GM21619 (cell line): ENCODE data around the gene CCDC92B.
"Not testable (repeated sequence)": the region's sequence is repeated elsewhere in the genome, so short reads cannot be mapped to it uniquely, and the experiment has no call there.

Source experiments
- ATAC-seq: cut with Tn5 transposase; IDR thresholded peaks from one replicate; pipeline ENCODE4 v1.9.1; 2021; ENCODE audit not compliant: unreplicated experiment

Gene CCDC92B

DNA sequence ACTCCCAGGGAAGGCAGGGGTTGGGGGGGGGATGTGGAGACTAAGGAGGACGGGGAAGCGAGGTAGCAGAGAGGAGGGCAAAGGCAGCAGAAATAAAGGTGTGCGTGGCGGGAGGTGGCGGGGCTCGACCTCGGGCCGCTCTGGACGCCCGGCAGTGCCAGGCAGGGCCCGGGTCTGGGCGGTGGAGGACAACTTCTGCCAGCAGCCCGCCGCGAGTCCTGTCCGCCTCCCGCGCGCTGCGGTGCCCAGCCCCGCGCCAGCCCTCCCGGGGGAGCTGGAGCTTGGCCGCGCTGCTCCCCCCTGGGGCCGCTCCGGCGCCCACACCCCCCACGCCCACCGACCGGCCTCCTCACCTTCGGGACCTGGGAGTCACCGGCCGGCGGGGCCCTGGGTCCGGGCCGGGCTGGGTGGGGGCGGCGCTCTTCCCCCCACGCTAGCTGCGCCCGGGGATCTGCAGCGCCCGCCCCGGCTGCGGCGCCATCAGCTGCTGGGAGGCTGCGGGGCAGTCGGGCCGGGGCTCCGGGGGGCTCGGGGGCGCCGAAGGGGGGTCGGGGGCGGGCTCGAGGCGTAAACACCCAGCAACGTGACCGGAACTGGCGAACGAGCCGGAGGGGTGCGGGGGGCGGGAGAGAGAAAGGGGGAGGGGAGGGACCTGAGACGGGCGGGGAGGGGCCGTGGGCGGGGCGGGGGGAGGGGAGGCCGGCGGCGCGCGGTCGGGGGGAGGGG, at the start of gene CCDC92B:
Gene CCDC92B (minus strand): TSS at position 595 of the 726 bp plus-strand sequence. CDS start 14,507 bp downstream, outside the sequence.
- ATAC-seq = no peak

GRCh38 chr17:2798678-2799077, 49.2 kb upstream of the CCDC92B start:
- ATAC-seq = no peak

- no peak for ATAC-seq
Measured at GRCh38 chr17:2798188-2798587, 48.7 kb upstream of the CCDC92B start.

GRCh38 chr17:2797637-2798036, 48.2 kb upstream of the CCDC92B start:
- ATAC-seq = no peak

DNA sequence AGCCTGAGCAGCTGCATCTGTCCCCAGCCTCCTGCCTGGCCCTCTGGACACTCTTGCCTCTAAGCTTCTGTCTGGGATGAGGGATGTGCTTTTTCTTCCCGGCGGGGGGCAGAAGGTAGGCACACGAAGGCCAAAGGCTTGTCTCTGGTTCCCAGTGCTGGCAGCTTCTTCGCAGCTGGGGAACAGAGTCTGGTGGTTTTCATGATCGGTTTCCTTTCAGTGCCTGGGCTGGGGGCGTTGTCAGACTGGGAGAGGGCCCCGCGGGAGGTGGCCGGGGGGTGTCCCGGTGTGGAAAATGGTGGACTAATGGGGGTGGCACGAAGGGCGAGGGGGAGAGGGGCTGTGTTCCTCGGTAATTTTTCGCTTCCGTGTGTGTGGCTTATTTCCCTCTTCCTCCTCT, 47.8 kb upstream of the CCDC92B start:
- ATAC-seq = no peak

DNA sequence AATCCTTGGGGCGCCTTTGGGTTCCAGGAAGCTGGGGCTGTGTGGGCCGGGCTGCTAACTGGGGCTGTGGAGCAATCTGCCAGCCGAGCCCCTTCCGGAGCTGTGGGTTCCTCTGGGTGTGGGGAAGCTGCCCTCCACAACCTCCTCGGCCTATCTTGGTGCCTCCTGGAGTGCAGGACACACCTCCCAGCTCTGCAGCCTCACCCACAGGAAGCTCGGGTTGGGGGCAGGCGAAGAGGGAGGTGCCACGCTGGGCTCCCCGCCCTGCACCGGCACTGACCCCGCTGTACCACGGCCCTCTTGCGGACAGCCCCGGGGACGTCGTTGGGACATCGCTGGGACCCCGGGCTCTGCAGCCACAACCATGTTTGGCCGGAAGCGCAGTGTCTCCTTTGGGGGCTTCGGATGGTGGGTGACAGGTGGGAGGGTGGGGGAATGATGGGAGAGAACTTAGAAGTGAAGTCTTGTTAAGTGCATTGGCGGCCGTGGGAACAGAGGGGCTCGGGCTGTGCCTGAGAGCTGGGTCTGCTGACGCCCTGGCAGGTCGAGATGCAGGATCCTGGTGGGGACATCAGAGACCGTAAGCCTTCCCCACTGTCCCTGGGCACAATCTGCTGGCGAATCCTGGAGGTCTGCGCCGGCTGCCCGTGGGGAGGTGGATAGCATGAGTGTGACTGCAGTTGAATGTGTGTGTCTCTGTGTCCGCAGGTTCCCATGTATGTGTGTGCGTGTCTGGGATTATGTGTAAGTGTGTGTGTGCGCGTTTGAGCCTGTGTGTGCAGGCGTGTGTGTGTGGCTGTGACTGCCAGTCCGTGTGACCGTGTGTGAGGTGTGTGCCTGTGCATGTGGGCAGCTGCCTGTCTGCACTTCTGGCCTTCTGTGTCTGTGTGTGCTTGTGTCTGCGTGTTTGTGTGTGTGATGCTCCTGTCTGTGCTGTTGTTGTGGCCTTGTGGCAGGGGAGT, 47.0 kb upstream of the CCDC92B start, which contains the start of gene RAP1GAP2:
Gene RAP1GAP2 (plus strand): TSS at position 275 of the 962 bp plus-strand sequence. CDS start 90 bp downstream, at position 365.
- no peak for ATAC-seq

DNA sequence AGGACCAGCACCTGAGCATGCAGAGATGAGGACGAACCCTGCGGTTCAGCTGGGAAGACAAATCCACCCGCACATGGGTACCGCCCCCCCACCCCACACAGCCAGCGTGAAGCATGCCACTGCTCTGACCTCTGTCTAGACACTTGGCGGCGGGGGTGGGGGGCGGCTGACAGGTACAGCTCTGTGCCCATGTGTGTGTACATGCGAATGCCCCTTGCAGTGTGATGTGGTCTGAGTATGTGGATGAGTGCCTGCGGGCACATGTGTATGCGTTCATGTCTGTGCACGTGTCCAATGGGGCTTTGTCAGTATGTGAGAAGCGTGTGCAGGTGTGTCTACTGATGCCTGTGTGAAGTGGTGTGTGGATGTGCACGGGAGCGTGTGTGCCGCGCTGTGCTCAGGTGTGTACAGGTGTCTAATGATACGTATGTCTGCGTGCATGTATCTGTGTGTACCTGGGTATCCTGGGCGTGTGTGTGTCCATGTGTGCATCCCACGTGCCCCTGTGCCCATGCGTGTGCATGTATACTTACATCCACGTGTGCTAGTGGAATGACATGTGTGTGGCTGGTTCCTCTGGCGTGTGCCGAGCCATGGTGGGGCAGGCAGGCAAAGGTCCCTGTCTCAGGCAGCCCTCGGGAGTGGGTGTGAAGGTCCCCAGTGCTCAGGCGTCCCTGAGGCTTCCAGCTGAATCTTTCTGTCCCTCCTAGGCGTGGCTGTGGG, 46.1 kb upstream of the CCDC92B start:
- no peak for ATAC-seq

DNA sequence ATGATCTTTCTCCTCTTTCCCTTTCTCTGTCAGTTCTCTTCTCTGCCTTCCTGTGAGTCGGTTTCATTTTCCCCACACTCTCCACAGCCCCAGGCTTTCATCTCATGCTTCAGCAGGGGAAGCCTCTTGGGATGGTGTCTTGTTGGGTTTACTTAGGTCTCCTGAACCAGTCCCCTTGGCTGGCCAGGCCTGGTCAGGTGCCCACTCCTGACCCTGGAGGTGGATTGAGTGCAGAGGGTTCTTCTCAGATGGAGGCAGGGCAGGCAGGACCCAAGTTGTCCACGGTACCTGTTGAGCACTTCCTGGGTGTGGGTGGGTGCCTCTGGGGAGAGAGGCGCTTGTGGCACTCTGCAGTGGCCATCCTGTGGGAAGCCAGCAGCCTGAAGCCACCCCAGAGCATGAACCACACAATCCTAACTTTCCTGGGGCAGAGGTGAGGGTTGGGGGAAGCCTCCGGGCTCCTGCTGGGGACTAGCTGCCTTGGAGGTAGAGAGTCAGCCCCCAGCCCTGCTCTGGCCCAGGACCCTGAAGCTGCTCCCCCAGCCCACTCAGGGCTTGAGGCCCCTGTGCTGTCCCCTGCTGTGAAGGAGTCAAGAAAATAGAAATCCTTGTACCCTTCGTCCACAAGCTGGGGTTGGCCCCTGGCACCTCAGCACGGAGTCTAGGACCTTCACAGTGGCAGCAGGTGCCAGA, 44.8 kb upstream of the CCDC92B start:
- ATAC-seq = no peak

DNA sequence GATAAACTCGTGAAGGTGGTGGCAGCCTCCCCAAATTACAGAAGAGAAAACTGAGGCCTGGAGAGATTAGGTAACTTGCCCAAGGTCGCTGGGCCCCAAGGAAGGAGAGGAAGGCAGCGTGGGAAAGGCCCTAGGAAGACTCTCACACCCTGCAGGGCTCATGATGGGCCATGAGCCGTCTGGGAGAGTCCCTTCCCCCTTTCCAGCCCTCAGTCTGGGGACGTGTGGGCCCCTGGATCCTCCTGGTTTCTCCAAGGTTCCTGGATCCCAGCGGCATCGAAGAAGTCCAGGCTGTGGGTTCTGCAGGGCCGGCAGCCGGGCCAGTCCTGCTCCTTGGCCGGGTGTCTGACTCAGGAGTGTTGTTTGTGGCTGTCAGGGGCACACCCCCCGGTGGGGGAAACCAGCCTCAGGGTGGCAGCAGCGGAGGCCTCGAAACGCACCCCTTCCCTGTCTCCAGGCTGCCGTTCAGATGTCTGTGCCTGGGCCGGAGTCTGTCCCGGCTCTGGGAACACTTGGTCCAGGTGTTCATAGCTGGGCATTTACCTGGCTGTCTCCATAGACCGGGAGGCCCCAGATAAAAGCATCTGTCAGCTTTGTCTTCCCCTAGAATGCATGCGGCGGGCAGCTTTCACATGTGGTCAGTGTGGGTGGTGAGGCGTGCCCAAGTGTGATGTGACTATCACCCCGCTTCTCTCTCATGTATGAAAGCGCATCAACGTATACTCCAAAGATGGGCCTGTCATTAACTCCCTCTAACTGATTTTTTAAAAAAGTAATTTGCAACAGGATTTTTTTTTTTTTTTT, 43.1 kb upstream of the CCDC92B start:
- no peak for ATAC-seq

GRCh38 chr17:2789700-2790099, 40.2 kb upstream of the CCDC92B start:
- no peak for ATAC-seq

DNA sequence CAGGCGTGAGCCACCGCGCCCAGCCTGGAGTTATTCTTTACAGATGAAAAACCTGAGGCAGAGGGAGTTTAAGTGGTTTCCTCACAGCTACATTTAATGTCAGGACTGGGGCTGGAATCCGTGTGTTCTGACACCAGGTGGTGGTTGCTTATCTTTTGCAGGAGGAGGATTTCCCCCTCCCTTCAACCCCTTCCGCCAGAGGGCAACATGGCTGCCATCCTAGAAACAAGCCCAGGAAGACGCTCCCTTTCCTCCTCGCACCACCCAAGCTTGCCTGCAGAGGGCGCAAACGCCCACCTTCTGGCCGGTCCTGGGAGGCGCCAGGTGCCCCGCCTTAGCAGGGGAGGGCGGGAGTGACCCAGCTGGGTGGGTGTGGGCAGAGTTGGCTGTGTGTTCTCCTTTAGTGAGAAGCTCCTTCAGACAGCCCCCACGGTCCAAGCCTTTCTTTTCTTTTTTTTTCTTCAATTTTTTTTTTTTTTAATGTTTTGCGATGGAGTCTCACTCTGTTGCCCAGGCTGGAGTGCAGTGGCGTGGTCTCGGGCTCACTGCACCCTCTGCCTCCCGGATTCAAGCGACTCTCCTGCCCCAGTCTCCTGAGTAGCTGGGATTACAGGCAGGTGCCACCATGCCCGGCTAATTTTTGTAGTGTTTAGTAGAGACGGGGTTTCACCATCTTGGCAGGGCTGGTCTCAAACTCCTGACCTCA, 36.9 kb upstream of the CCDC92B start:
- ATAC-seq = no peak

DNA sequence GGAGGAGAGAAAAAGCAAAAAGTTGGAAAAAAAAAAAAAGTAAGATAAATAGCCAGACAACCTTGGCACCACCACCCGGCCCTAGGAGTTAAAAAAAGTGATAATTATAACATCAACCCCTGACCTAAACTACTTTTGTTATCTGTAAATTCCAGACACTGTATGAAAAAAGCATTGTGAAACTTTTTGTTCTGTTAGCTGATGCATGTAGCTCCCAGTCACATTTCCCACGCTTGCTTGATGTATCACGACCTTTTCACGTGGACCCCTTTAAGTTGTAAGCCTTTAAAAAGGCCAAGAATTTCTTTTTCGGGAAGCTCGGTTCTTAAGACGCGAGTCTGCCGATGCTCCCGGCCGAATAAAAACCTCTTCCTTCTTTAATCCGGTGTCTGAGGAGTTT, 35.9 kb upstream of the CCDC92B start:
- ATAC-seq = not testable (repeated sequence)

- no peak for ATAC-seq
Measured at GRCh38 chr17:2784864-2785263, 35.4 kb upstream of the CCDC92B start.

GRCh38 chr17:2783310-2784030, 34.0 kb upstream of the CCDC92B start:
- ATAC-seq = no peak

DNA sequence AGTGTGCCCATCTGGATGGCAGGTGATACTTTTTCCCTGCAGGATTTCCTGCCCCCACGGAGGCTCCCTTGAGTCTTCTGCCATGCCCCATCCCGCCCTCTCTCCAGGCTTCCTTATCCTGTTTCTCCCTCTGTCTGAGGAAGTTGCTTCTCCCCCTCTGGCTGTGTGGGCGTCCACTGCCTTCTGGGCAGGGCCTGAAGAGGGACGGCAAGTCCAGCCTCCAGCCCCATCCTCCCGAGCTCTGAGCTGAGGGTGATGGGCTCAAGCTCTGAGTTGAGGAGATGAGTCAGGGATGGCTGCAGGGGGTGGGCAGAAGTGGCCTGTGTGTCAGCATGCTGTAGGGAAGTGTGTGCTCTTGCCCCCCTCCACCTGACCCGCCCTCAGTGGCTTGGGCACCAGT, 32.6 kb upstream of the CCDC92B start:
- no peak for ATAC-seq

GRCh38 chr17:2781598-2781997, 32.1 kb upstream of the CCDC92B start:
- ATAC-seq = not testable (repeated sequence)

GRCh38 chr17:2780931-2781454, 31.5 kb upstream of the CCDC92B start:
- ATAC-seq = no peak

- ATAC-seq = no peak
Measured at GRCh38 chr17:2780256-2780655, 30.8 kb upstream of the CCDC92B start.
